GM19193 (cell line): ENCODE measurements around the gene PLEKHM1.

Experiments used
- POLR2A ChIP-seq: IDR thresholded peaks from 4 replicates; pipeline ENCODE4 v1.6.1; 2011; ENCODE audit not compliant: insufficient read depth, insufficient read length; ENCODE audit errors: extremely low read depth

PLEKHM1 gene

DNA sequence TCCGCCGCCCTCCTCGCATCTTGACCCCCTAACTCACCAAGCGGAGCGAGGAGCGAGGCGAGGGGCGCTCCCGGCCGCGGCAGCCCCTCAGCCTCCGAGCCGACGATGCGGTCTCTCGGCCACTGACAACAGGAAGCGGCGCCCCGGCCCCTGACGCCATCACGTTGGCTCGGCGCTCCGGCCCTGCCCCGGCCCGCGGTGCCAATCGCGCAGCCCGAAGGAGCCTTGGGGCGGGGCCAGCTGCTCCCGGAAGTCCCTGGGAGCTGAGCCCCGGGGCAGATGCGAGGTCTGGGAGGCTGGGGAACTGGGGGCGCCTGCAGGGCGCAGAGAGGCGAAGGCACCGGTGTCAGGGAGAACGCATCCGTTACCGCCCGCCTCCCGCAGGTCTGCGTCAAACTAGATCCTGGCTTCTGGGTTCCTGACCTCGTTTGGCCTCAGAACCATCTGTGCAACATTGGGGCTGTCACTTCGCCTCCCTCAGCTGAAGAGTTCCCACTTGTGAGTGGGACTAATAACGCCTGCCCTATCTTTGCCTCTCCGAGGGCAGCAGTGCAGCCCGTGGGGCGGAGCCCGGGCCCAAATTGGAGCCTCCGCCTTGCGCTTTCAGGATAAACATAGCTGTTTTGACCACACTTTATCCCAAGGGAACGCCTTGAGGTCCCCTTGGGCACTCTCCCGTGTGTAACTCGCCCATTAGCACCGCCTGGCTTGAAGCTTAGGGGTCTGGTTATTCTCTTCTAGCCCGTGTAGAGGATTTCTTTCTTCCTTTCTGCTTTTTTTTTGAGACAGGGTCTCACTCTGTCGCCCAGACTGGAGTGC lies at the start of gene PLEKHM1:
PLEKHM1 (minus strand) TSS at position 107 of the 819 bp plus-strand sequence. CDS start 8,237 bp downstream, outside the sequence.
- TF ChIP-seq POLR2A, result peak; percentile 56

DNA sequence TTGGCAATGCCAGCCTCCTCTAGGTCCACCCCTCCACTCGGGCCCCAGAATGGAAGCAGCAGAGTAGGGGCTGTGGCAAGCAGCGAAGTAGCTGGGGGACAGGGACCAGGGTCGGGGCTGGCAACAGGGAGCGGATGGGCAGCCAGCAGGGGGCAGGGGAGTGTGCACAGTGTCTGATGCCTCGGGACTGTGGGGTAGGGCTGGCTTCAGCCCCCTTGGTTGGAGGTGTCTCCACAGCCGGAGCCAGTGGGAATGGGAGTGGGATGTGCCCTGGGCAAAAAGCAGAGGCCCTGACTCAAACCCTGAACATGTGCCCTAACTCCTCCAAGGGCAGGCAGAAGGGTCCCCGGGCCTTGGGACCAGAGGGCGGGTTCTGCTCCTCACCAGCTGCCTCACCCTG lies 39.4 kb downstream of the PLEKHM1 start:
- no peak for TF ChIP-seq POLR2A

DNA sequence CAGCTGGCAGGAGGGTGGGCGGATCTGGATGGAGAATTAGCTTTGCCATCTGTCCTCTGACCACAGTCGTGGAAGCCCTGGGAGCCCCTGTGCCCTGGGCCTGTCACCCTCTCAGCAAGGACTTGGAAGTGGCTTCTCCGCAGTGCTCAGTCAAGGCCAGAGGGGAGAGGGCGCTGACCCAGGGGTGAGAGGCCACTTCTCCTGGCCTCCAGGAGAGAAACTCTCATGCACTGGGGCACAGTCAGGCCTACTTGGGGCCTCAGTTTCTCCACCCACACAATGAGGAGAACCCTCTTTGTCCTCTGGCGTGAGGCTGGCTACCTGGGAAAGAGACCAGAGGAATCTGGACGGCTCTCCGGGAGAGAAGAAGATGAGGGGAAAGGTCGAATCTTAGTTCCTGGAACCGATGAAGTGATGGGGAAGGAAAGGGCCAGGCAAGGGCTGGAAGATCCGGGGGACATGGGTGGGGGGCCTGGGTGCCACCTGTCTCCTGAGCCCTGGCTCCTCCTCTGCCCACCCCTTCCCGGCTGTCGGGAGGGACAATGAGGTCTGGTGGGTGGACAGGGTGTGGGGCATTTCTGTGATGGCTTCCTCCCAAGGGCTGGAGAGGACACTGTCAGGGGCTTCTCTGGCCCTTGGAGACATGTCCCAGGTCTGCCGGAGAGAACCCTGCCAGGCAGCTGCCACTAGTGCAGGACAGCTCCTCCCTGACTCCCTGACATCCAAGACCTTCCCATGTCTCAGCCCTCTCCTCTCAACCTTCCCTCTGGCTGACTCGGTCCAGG lies 48.8 kb downstream of the PLEKHM1 start:
- no peak for TF ChIP-seq POLR2A

DNA sequence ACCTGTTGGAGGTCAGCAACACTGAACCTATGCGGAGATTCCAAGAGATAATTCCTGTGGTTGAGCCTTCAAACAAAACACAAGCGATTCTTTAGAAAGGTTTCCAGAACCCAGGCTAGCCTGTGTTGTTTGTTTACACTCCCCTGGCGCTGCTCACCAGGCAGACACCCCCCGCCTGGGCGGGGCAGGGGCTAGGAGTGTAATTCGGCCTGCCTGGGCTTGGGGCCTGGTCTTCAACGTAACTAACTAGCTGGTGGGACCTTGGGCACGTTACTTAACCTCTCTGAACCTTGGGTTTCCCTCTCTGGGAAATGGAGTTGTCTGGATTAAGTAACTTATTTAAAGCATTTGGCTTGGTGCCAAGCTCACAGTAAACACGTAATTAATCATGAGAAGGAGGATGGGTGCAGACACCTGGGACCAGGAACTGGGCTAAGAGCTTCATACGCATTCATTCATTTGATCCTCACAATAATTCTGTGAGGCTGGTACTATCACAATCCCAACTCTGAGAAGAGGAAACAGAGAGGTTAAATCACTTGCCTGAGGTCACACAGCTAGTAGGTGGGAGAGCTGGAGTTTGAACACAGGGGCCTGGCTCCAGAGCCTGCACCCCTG lies 50.3 kb downstream of the PLEKHM1 start:
- TF ChIP-seq POLR2A, result no peak

DNA sequence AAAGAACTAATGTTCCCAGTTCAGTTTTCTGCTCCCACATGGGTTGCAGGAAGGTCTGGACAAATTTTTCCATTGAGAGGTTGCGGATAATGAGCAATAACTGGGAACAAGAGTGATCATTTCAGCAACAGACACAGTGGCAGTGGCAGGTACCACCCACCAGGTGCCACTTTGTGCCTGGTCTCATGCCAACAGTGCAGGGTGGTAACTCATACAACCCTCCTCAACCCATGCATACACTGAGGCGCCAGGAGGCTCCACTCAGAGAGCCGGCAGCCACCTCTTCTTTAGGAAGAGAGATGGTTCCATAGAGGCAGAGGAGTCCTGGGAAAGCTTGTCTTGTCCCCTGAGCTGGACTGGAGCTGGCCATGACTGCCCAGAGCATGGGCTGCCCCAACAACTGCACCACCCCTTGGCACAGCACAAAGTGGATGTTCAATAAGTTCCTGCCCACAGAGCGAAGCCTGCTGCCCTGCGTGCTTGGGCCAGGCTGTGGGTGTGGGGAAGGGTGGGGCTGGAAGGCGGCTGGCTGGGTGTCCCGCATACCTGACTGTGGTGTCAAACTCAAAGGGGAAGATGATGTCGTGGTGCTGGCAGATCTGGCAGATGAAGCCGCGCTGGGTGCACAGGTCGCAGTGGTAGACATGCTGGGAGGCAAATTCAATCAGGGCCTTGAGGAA lies 51.5 kb downstream of the PLEKHM1 start:
- no peak for TF ChIP-seq POLR2A

DNA sequence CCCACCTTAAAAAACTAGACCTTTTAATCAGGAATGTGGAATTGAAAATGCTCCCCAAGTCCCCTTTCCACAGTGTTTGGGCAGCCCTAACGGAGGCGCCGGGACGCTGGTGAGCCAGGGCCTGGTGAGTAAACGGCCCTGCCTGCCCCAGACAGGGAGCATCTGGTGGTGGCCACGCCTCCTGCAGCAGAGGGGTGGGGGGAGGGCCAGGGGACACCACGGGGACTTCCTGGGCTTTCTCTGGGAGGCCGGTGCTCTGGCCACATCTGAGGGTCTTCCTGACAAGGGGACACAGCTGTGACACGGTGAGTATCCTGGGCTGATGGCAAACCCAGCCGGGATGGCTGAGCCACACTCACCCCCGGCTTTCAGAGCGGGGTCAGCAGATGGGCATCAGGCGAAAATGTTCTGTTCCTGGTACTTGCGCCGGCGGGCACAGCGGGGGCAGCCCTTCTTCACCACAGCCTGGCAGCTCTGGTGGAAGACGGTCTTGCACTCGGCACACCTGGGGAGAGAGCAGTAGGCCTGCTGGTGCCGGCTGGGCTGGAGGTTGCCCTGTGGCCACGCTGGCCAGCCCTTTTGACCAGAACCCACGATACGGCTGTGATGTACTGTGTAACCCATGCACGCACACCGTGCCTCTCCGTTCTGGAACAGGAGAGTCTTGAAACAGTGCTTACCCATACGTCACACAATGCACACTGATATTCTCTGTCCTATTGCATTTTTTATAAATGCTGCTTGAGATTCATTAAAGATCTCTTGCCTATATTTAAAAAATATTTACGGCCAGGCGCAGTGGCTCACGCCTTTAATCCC lies 52.8 kb downstream of the PLEKHM1 start:
- no peak for TF ChIP-seq POLR2A

DNA sequence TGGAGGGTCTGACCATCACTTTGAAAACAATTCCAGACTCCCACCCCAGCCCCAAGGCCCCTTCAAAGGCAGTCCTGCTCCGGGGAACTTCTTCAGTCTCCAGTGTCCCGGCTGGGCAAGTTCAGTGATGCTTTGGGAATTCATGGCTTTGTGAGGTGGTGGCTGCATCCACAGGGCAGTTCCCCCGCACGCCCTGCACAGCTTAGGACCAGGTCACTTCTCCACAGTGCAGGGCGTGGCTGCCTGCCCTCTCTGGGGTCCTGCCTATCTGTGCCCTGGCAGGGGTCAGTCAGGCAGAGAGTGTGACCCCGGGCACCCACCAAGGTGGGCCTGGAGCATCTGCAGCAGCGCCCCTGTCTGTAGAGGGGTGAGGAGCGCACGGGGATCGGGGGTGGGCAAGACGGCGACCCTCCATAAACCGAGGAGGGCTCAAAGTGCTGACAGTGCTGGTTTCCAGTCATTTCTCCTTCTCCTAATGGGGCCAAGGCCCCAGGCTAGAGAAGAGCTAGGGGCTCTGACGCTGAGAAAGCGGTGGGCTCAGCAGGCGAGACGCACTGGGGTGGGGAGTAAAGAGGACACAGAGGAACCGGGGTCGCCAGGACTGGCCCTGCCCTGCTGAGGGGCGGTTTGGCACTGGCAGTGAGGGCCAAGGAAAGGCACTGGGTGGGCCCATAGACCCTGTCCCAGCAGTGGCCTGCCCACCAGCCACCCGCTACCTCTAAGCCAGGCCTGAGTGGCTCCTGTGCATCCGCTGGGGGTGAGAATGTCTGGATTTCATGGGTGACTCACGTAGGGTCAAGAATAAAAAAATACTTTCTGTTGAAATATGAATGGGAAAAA lies 53.7 kb downstream of the PLEKHM1 start:
- no peak for TF ChIP-seq POLR2A

DNA sequence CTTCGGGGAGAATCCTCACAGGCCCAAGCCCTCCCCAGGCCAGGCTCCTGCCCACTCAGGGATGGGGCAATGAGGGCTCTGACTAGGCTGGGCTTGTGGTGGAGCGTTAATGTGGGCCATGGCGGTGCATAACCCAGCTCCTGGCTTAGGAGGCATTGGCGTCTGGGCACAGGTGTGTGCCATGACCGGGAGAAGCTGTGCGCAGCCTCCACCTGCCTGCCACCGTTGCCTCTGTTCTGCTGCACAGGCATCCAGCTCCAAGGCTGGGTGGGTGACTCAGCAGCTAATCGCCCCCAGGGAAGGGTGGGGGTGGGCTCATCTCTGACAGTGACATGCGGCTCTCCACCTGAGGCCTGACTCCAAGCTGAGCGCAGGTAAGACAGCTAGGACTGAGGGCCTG lies 54.4 kb downstream of the PLEKHM1 start:
- TF ChIP-seq POLR2A, result no peak

DNA sequence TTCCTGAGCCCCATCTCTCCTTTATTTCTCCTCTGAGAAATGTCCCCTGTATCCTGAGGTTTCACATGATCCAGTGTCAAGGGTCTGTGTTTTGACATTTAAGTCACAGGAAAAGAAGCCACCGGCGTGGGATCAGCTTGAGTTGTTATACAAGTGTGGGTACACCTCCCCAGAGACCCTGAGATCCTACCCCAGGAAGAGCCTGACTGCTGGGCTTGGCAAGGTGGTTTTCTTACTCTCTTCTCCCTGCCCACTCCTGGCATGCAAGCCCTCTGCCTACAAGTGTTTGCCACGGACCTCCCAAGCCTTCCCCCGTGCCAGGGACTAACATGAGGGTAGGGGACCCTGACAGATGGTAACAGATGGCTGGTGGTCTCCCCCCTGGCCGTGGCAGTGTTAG lies 55.0 kb downstream of the PLEKHM1 start:
- TF ChIP-seq POLR2A, result no peak

DNA sequence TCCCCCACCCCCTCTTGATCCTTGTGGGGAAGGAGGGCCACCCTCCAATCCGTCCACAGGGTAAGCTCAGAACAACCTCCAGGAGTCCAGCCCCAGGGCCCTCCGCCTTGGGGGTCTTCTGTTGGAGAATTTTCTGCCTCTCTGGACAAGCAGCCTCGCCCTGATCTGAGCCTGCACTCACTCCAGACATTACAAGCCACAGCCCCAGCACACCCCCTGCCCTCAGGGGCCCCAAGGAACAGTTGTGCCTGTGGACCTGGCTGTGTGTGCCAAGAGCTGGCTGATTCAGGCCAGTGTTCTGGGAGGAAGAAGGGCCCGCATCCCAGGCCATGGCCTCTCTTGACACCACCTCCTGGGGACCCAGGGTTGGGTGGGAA lies 57.4 kb downstream of the PLEKHM1 start:
- no peak for TF ChIP-seq POLR2A

DNA sequence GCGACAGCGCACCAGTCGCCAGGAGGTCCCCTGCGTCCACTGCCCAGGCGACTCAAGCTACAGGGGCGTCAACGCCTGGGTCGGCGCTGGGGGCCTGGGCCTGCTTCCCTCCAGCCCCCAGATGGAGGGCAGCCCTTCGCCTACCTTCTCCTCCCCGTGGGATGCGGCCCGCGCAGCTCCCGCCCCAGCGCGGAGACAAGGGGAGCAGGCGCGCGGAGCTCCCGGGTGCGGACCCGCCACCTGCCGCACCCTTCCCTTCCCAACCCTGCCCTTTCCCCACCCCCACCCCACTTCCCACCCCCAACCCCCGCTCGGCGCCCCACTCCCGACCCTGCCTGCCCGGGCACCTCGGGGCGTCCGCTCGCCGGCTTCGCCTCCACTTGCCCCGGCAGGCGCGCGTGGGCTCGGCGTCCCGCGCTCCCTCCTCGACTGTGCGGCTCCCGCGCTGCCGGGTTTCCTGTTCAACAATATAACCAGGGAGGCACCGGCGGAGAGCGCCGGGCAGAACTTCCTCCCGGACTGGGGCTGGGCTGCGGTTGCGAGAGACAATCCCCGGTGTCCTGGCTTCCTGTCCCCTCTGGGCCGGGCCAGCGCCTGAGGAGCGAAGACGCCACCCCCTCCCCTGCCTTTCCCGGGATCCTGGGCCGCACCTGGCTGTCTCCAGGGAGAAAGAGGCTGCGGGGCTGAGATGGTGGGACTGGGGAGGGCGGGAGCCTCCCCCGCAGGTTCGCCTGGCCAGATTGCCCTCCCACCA lies 57.9 kb downstream of the PLEKHM1 start, which contains the start of gene ARHGAP27:
ARHGAP27 (minus strand) TSS at position 466 of the 754 bp plus-strand sequence. CDS start 2,591 bp downstream, outside the sequence.
- TF ChIP-seq POLR2A, result peak; percentile 20
